Tibial nerve (tissue), 4 donors: Measurements from ENCODE around the gene LARP4B.

Experiments
- CTCF ChIP-seq, 5 experiments: fragments of 200-600 bp in 3 of 5; fragments of 450-650 bp in 2 of 5; sonication (generic) in 3 of 5; IDR thresholded peaks; one replicate each; pipeline ENCODE4 v1.5.1; 2016 to 2019; ENCODE audit warnings: antibody characterized with exemption in 5 of 5, mild to moderate bottlenecking in 3 of 5, moderate library complexity in 2 of 5
- EP300 ChIP-seq, 2 donors: sonication (generic); formaldehyde crosslinking; IDR thresholded peaks; one replicate each; pipeline ENCODE4 v1.6.1; 2017; ENCODE audit warnings: antibody characterized with exemption in 2 of 2, mild to moderate bottlenecking in 1 of 2
- POLR2A ChIP-seq, 2 donors: fragments of 450-650 bp; IDR thresholded peaks; one replicate each; pipeline ENCODE4 v1.6.1; 2017; ENCODE audit warnings: antibody characterized with exemption in 2 of 2, mild to moderate bottlenecking in 2 of 2, moderate library complexity in 2 of 2

GRCh38 chr10:834493-834892 lies 97.0 kb downstream of the LARP4B start:
- TF ChIP-seq CTCF (IDR thresholded peaks at IDR 0.05) (no peak), EP300 (IDR thresholded peaks at IDR 0.05) (no peak), POLR2A (IDR thresholded peaks at IDR 0.05) (no peak)
